Stomach (tissue), 4 donors: ENCODE measurements around the gene OGDH.

ENCODE experiments used
- POLR2A ChIP-seq, 4 donors: fragments of 450-650 bp; IDR thresholded peaks; one replicate each; pipeline ENCODE4 v1.6.1; 2016; ENCODE audit warnings: antibody characterized with exemption in 4 of 4, control low read depth in 2 of 4, mild to moderate bottlenecking in 1 of 4, moderate library complexity in 1 of 4
- TF ChIP-seq, protein P1 (sequence below), 7 experiments: fragments of 450-650 bp in 4 of 7; fragments of 200-600 bp in 3 of 7; sonication (generic) in 3 of 7; IDR thresholded peaks; one replicate each; pipeline ENCODE4 v1.5.1; 2016 to 2019; ENCODE audit warnings: antibody characterized with exemption in 7 of 7, control low read depth in 2 of 7, mild to moderate bottlenecking in 1 of 7

DNA sequence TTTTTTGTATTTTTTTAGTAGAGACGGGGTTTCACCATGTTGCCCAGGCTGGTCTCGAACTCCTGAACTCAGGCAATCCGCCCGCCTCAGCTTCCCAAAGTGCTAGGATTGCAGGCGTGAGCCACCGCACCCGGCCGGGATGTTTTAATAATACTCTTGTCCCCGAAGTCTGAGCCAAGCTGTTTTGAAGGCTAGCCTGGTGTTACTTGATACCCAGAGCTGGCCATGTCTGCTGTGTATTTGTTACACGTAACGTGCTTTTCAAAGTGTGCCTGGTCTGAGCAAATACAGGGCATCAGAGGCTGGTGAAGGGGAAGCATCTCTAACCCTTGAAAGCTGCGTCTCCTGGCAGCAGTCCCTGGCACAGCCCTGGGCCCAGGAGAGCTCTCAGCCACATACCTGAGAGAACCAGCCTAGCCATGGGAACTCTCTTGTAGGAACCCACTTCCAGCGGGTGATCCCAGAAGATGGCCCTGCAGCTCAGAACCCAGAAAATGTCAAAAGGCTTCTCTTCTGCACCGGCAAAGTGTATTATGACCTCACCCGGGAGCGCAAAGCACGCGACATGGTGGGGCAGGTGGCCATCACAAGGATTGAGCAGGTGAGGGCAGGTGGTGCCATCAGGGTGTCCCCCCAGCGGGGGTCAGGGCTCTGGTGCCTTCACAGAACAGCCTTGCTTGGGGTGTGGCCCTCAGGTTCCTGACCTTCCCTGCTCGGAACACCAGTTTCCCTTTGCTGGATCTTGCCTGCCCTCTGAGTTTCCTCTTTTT is 100.5 kb downstream of the OGDH start:
- no peak for TF ChIP-seq POLR2A (IDR thresholded peaks at IDR 0.05)
- TF ChIP-seq, protein P1, sequence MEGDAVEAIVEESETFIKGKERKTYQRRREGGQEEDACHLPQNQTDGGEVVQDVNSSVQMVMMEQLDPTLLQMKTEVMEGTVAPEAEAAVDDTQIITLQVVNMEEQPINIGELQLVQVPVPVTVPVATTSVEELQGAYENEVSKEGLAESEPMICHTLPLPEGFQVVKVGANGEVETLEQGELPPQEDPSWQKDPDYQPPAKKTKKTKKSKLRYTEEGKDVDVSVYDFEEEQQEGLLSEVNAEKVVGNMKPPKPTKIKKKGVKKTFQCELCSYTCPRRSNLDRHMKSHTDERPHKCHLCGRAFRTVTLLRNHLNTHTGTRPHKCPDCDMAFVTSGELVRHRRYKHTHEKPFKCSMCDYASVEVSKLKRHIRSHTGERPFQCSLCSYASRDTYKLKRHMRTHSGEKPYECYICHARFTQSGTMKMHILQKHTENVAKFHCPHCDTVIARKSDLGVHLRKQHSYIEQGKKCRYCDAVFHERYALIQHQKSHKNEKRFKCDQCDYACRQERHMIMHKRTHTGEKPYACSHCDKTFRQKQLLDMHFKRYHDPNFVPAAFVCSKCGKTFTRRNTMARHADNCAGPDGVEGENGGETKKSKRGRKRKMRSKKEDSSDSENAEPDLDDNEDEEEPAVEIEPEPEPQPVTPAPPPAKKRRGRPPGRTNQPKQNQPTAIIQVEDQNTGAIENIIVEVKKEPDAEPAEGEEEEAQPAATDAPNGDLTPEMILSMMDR (IDR thresholded peaks at IDR 0.05), result no peak
